GM12874 (cell line): ENCODE data around the gene AGAP2.

Experiments
- TF ChIP-seq, protein P1 (sequence below): IDR thresholded peaks from 2 replicates; pipeline ENCODE4 v1.5.1; 2011; ENCODE audit warnings: low read depth, mild to moderate bottlenecking, control low read depth, low read length, moderate library complexity; ENCODE audit not compliant: insufficient read depth

The AGAP2 gene

DNA sequence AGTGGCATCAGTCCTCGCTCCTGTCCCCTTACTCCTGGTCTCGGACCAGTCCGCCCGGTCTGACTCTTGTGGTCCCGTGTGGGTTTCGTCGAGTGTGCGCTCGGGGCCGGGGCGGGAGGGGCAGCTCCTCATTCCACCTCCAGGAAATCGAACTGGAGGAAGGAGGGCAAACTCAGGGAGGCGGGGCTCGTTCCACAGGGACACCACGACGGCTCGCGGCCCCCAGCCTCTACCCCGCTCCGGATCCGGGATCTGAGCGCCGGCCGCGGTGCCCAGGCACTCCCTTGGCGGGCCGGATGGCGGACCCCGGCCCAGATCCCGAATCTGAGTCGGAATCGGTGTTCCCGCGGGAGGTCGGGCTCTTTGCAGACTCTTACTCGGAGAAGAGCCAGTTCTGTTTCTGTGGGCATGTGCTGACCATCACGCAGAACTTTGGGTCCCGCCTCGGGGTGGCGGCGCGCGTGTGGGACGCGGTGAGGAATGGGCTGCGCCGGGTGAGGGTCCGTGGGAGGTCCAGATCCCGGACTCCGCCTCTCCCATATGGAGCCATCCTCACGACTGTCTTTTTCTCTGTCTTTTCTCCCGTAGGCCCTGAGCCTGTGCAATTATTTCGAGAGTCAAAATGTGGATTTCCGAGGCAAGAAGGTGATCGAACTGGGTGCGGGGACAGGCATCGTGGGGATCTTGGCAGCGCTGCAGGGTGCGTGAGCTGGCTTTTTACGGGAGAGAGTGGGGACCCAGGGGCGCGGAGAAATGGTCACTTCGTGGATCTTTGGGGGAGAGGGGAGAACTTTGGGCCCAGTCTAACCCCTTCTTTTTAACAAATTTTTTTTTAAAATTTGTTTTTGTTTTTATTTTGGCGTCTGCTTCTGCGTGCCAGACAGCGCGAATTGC, 34.1 kb upstream of the AGAP2 start, which contains the start of gene EEF1AKMT3:
Gene EEF1AKMT3, plus strand, starts transcription at position 186 of the 894 bp plus-strand sequence. Its CDS starts 111 bp downstream, at position 297.
- TF ChIP-seq, protein P1, sequence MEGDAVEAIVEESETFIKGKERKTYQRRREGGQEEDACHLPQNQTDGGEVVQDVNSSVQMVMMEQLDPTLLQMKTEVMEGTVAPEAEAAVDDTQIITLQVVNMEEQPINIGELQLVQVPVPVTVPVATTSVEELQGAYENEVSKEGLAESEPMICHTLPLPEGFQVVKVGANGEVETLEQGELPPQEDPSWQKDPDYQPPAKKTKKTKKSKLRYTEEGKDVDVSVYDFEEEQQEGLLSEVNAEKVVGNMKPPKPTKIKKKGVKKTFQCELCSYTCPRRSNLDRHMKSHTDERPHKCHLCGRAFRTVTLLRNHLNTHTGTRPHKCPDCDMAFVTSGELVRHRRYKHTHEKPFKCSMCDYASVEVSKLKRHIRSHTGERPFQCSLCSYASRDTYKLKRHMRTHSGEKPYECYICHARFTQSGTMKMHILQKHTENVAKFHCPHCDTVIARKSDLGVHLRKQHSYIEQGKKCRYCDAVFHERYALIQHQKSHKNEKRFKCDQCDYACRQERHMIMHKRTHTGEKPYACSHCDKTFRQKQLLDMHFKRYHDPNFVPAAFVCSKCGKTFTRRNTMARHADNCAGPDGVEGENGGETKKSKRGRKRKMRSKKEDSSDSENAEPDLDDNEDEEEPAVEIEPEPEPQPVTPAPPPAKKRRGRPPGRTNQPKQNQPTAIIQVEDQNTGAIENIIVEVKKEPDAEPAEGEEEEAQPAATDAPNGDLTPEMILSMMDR, result no peak

DNA sequence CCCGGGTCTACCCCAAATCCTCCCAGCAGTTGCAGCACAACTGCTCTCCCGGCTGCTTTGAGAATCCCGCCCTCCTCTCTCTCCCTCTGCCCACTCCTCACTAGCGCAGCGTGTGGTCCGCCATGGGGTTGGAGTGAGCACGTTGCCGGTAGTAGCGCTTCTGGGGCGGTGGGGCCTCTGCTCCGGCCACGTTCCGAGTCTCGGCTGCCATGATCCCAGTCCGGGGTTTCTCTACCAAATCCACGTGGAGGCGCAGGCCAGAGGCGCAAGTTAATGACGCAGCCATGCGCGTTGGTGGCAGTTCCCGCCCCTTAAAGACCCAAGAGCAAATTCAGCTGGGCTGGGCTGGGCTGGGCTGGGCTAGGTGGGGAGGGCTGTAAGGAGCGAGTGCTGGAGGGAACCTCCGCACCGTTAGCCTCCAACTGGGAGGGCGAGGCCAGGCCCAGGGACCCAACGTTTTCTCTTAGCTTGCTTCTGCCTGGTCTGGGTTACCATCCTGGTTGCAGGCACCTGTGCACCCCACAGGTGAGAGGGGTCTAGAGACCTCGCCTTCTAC, 33.4 kb upstream of the AGAP2 start, which contains the start of gene METTL1:
Gene METTL1, minus strand, starts transcription at position 233 of the 556 bp plus-strand sequence. Its CDS starts 22 bp downstream, at position 211.
- TF ChIP-seq, protein P1, result no peak

DNA sequence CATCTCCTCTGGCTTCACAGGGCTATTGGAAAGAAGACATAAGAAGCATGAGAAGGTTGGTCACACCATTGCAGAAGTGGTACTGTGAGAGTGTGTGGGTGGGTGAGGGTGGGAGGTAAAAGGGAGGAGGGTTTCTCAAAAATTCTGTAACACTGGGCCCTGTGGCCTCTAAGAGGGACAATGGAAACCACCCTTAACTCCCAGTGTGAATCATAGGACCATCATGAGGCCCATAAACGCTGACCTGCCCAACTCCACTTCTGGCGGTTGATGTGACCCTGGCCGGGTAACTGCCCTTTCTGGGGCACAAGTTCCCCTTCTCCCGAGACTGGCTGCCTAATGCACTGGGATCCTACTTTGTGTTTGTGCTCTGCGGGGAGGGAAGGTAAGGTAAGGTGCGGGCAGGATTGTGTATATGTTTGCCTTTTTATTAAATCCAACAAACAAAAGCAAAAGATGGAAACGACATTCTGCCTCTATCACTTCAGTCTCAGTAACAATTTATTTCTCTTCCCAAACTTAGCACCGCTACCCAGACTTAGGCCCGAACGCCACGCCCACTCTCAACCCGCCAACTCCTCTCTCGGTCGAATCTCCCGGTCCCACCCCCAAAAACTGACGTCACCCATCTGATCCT, 32.8 kb upstream of the AGAP2 start:
- TF ChIP-seq, protein P1, result no peak

DNA sequence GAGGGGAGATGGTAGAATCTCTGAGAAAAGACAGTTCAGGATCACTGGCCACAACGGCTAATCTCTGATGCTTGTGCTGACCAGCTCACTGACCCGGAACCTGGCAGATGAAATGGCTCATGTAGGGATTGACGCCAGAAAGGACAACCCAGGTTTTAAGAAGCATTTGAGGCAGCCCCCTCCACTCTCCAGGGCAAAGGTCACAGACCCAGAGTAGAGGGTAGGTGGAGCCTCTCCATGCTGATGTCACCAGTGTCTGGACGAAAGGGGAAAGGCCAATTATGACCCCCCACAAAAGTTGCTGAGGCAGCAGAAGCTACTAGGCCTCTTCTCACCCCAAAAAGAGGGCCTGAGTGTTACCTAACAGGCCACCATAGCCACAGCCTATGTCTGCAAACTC, 32.2 kb upstream of the AGAP2 start:
- TF ChIP-seq, protein P1, result no peak

DNA sequence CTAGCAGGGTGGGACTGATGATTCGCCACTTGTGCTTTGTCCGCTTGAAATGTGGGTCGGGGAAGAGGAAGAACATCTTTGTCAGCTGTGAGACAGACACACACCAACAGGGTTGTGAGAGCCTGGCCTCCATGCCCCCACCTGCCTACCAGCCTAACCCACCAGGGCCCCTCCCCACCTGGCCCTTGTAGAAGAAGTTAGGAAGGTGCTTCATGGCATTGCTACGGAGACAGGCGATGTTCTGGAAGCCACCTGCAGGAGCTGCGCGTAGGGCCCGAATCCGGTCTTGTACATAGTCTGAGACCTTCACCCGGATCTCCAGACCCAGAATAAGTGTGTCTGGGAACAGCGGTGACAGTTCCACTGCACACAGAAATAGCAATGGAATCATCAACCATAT, 31.1 kb upstream of the AGAP2 start:
- TF ChIP-seq, protein P1, result no peak

DNA sequence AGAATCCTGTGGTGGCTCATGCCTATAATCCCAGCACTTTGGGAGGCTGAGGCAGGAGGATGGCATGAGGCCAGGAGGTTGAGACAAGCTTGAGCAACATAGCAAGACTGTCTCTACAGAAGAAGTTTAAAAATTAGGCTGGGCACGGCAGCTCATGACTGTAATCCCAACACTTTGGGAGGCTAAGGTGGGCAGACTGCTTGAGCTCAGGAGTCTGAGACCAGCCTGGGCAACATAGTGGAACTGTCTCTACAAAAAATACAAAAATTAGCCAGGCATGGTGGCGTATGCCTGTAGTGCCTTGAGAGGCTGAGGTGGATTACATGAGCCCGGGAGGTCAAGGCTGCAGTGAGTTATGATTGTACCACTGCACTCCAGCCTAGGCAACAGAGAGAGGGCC, 29.3 kb upstream of the AGAP2 start:
- TF ChIP-seq, protein P1, result no peak

DNA sequence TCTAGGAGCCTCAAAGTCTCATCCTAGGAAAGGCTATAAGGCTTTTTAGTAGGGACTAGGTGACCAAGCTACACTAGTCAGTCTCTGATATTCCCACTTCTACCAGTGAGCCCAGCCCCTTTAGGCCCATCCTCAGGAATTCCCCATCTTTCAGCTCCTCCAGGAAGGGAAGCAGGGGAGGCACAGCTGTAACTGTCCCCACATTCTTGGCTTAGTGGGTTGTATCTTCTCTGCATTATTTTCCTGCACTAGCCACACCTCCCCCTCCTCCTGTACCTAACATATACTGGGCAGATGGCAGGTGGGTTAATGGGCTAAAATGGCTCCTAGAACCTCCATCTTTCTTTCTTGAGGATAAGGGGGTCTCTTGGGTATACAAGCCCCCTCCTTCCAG, 28.8 kb upstream of the AGAP2 start:
- TF ChIP-seq, protein P1, result no peak
